ENCODE data around the gene SNX18.
"Not testable (repeated sequence)": the region's sequence is repeated elsewhere in the genome, so short reads cannot be mapped to it uniquely, and the experiment has no call there.

DNA sequence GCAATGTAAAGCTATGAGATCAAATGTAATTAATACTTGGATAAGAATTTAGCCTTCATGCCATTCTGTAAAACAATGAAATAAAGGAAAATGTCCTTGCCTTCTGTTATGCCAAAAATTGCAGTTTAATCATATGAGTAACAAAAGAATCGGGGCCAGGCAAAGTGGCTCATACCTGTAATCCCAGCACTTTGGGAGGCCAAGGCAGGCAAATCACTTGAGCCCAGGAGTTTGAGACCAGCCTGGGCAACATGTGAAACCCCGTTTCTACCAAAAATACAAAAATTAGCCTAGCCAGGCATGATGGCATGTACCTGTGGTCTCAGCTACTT is 27.9 kb upstream of the SNX18 start:
- TF ChIP-seq, protein P1, sequence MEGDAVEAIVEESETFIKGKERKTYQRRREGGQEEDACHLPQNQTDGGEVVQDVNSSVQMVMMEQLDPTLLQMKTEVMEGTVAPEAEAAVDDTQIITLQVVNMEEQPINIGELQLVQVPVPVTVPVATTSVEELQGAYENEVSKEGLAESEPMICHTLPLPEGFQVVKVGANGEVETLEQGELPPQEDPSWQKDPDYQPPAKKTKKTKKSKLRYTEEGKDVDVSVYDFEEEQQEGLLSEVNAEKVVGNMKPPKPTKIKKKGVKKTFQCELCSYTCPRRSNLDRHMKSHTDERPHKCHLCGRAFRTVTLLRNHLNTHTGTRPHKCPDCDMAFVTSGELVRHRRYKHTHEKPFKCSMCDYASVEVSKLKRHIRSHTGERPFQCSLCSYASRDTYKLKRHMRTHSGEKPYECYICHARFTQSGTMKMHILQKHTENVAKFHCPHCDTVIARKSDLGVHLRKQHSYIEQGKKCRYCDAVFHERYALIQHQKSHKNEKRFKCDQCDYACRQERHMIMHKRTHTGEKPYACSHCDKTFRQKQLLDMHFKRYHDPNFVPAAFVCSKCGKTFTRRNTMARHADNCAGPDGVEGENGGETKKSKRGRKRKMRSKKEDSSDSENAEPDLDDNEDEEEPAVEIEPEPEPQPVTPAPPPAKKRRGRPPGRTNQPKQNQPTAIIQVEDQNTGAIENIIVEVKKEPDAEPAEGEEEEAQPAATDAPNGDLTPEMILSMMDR (conservative IDR thresholded peaks at IDR 0.05; ENCODE audit: low read length): not testable (repeated sequence)
- TF ChIP-seq EZH2phosphoT487 (IDR thresholded peaks at IDR 0.05; ENCODE audit: borderline replicate concordance, low read depth, low read length): not testable (repeated sequence)
